Measurements from ENCODE around the gene NR2C1. TPM values are rescaled to one million over a fixed set of nuclear protein-coding genes. Genes with fewer than 3 reads are reported as not detected.

NR2C1 gene
- total RNA-seq, 4 donors from 2014 or later = 11.3 to 61.9 (median 25.7) TPM

GRCh38 chr12:95116341-95116740, 42.9 kb upstream of the NR2C1 start:
- intact Hi-C loops (cut with DNase I; ENCODE audit: low total_unique reads) = loop anchor here (5.0 to 10.0 kb wide), 2 partner anchors 218 to 416 kb away; no protein-coding TSS in a partner anchor
- TF ChIP-seq CTCF (IDR thresholded peaks at IDR 0.05) = no peak
- TF ChIP-seq POLR2A (IDR thresholded peaks at IDR 0.05) = no peak
- DNase-seq (ENCODE audit: low spot score in 2 of 2) = no peak
- no peak overlapping the region for H3K4me3 ChIP-seq (ENCODE audit: low read depth, poor library complexity, severe bottlenecking)
- 46 to 48% methylated on average over 4 of the region's 4 CpGs for WGBS, 2 donors

- 56 to 57% methylated on average over 7 of the region's 7 CpGs for WGBS, 2 donors
- H3K4me3 ChIP-seq (ENCODE audit: low read depth, poor library complexity, severe bottlenecking) = no peak overlapping the region
- no peak for TF ChIP-seq CTCF (IDR thresholded peaks at IDR 0.05)
- TF ChIP-seq POLR2A (IDR thresholded peaks at IDR 0.05) = no peak
- no peak for DNase-seq (ENCODE audit: low spot score in 2 of 2)
- intact Hi-C loops (cut with DNase I; ENCODE audit: low total_unique reads) = loop anchor here (5.0 to 10.0 kb wide), 2 partner anchors 219 to 417 kb away; no protein-coding TSS in a partner anchor
Observed at GRCh38 chr12:95115641-95116040, 42.2 kb upstream of the NR2C1 start.

GRCh38 chr12:95114766-95115405, 41.5 kb upstream of the NR2C1 start:
- intact Hi-C loops (cut with DNase I; ENCODE audit: low total_unique reads) = loop anchor here (5.0 to 10.0 kb wide), 2 partner anchors 220 to 417 kb away; no protein-coding TSS in a partner anchor
- TF ChIP-seq POLR2A (IDR thresholded peaks at IDR 0.05) (no peak), CTCF (IDR thresholded peaks at IDR 0.05) (no peak)
- 70 to 72% methylated on average over 3 of the region's 3 CpGs for WGBS, 2 donors

GRCh38 chr12:95107362-95107761, 33.9 kb upstream of the NR2C1 start:
- intact Hi-C loops (cut with DNase I; ENCODE audit: low total_unique reads) = no loop called here
- H3K4me3 ChIP-seq (ENCODE audit: low read depth, poor library complexity, severe bottlenecking) = no peak overlapping the region
- no peak for DNase-seq (ENCODE audit: low spot score in 2 of 2)
- WGBS, 2 donors = 88 to 90% methylated on average over 7 of the region's 7 CpGs
- no peak for TF ChIP-seq POLR2A (IDR thresholded peaks at IDR 0.05)
- TF ChIP-seq CTCF (IDR thresholded peaks at IDR 0.05) = no peak

More at GRCh38 chr12:95114766-95115405, 41.5 kb upstream of the NR2C1 start:
- no peak overlapping the region for H3K4me3 ChIP-seq (ENCODE audit: low read depth, poor library complexity, severe bottlenecking)
- DNase-seq (ENCODE audit: low spot score in 2 of 2) = no peak

GRCh38 chr12:95105540-95105939, 32.1 kb upstream of the NR2C1 start:
- no peak overlapping the region for H3K4me3 ChIP-seq (ENCODE audit: low read depth, poor library complexity, severe bottlenecking)
- intact Hi-C loops (cut with DNase I; ENCODE audit: low total_unique reads) = no loop called here
- TF ChIP-seq POLR2A (IDR thresholded peaks at IDR 0.05) (no peak), CTCF (IDR thresholded peaks at IDR 0.05) (no peak)
- 92 to 95% methylated on average over 8 of the region's 8 CpGs for WGBS, 2 donors
- DNase-seq (ENCODE audit: low spot score in 2 of 2) = no peak

Measured in lower leg skin (tissue), 4 donors.